HG03558 (cell line): Measurements from ENCODE around the gene PADI6.
"Not testable (repeated sequence)": the region's sequence is repeated elsewhere in the genome, so short reads cannot be mapped to it uniquely, and the experiment has no call there.

ENCODE experiments used
- ATAC-seq: cut with Tn5 transposase; IDR thresholded peaks from one replicate; pipeline ENCODE4 v1.9.1; 2021; ENCODE audit warnings: moderate number of reproducible peaks; ENCODE audit not compliant: unreplicated experiment; ENCODE audit errors: extremely low read depth

Gene PADI6

DNA sequence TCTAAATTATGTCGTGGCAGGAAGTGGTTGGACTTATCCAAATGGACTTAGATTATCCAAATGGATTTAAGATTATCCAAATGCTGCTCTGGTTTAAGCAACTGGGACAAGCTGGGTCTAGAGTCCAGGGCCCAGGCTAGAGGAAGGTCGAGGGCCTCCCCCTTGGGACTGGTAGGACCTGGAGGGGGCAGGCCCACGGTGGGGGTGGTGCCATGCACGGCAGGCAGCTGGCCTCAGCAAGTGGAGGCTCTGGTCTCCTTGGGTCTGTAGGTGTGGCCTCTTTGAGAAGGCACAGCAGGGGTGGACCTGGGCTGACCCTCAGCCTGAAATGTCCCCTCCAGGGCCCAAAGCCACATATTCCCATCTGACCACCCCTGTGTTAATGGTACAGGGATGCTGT lies 29.8 kb downstream of the PADI6 start:
- ATAC-seq, result no peak

- no peak for ATAC-seq
These were observed 31.1 kb downstream of the PADI6 start for GRCh38 chr1:17403081-17403480.

DNA sequence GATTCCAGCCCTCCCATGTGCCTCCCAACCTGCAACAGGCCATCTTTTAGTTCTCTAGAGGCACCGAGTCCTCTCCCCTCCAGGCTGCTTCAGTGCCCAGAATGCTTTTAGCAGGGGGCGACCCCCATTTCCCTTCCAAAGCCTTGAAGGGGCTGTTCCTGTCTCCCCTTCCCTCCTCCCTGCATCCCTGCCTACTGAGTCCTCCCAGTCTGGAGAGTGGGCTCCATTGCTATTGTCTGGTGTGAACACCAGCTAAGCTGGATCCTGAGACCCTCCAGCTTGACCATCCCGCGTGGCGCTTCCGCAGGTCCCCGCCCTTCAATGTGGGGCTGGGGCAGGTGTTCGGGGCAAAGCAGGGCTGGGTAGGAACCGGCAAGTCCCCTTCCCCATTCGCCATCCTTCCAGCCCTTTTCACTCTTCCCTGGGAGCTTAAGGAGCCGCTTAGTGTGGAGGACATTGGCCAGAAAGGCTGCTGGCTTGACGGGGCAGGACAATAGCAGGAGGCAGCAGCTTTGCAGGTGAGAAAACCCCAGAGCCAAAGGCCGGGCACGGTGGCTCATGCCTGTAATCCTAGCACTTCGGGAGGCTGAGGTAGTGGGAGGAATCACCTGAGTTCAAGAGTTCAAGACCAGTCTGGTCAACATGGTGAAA lies 32.2 kb downstream of the PADI6 start:
- ATAC-seq, result no peak

GRCh38 chr1:17404820-17405219 lies 32.8 kb downstream of the PADI6 start:
- no peak for ATAC-seq

DNA sequence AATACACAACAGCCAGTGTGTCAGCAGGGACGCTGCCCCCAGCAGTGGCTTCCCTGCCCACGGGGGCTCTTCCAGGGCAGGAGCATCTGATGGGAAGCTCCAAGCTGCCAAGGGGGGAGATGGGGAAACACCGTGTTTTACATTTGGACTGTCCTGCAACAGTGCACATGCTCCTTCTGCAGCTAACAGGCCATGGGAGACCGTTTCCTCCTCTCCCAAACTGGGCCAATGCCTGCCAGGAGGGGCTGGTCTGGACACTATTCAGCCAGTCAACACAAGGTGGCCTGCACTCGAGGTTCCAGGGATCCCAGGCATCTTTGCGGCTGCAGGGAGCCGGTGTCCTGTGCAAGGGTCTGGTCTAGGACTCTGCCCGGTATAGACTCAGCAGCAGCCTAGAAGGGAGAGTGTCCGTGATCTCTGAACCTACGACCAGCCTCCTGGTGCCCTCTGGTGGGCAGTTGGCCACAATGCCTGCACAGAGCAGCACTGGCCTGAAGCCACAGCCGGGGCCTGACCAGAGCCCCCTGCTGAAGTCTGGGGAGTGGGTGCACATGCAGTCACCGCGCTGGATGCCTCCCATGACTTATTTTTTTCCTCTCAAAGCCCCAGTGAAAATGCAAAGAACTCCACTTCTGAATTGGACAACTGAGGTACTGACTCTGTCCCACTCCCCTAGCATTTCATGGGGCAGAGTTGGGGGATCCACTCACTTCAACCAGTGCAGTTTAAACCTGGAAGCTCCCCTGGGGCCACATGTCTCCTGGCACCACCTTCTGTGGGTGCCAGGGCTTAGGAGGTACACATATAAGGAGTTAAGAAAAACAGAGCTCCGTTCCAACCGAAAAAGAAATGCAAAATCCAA lies 34.1 kb downstream of the PADI6 start:
- no peak for ATAC-seq

GRCh38 chr1:17406760-17407475 lies 34.9 kb downstream of the PADI6 start:
- not testable (repeated sequence) for ATAC-seq

GRCh38 chr1:17407786-17408514 lies 36.0 kb downstream of the PADI6 start:
- ATAC-seq, result not testable (repeated sequence)

GRCh38 chr1:17409391-17409811 lies 37.4 kb downstream of the PADI6 start:
- ATAC-seq, result no peak

GRCh38 chr1:17412093-17412870 lies 40.3 kb downstream of the PADI6 start:
- ATAC-seq, result no peak

DNA sequence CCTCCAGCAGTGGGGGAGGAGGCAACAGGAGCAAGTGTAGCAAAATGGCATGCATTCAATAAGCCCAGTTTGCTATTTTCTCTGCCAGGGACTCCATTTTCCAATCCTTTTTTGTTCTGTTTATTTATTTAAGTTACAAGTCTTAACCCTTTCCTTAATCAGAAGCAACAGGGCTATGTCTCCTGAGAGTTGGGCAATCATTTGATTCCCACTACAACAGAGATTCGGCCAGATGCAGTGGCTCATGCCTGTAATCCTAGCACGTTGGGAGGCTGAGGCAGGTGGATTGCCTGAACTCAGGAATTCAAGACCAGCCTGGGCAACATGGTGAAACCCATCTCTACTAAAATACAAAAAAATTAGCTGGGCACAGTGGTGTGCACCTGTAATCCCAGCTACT lies 42.0 kb downstream of the PADI6 start:
- ATAC-seq, result no peak

GRCh38 chr1:17416389-17416788 lies 44.4 kb downstream of the PADI6 start:
- ATAC-seq, result no peak

- ATAC-seq, result no peak
These were observed 47.8 kb downstream of the PADI6 start for GRCh38 chr1:17419626-17420328.

GRCh38 chr1:17420391-17420918 lies 48.5 kb downstream of the PADI6 start:
- no peak for ATAC-seq

GRCh38 chr1:17422461-17422860 lies 50.5 kb downstream of the PADI6 start:
- no peak for ATAC-seq

DNA sequence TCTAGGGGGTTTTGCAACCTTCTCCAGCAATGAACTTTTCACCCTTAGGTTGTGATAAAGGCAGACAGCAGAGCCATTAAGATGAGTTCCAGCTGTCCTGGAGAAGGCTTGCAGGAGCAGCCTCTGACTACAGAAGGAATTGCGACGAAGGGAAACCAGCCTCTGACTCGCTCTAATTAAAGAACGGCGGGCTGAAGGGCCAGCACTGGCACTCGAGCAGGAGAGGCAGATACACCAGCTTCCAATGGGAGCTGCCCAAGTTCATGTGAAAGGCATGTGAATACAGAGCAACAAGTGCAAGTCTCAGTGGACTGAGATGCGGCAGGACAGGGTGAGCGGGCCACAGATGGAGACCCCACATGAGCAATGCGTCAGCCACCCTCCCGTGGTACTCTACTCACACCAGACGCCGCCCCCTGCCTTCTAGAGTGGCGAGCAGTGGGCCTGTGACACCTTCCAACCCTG lies 51.8 kb downstream of the PADI6 start:
- ATAC-seq, result no peak

- ATAC-seq, result no peak
These were observed 54.0 kb downstream of the PADI6 start for GRCh38 chr1:17425806-17426600.

- ATAC-seq, result no peak
These were observed 56.0 kb downstream of the PADI6 start for GRCh38 chr1:17427696-17428660.
